Activated CD4-positive, CD25-positive, alpha-beta regulatory T cell treated with anti-CD3 and anti-CD28 coated beads, Interleukin-2, amount 50 U/mL, for 72 hours (primary cell): ENCODE measurements around the gene PLEKHG7.
"Not testable (repeated sequence)": the region's sequence is repeated elsewhere in the genome, so short reads cannot be mapped to it uniquely, and the experiment has no call there.

Experiments
- DNase-seq: peaks from one replicate; pipeline ENCODE4 v3.0.0; 2021

PLEKHG7 gene

GRCh38 chr12:92753976-92754885, 51.4 kb downstream of the PLEKHG7 start:
- no peak for DNase-seq

GRCh38 chr12:92756898-92757596, 54.3 kb downstream of the PLEKHG7 start:
- no peak for DNase-seq

GRCh38 chr12:92757597-92758121, 54.9 kb downstream of the PLEKHG7 start:
- no peak for DNase-seq

- no peak for DNase-seq
Observed at GRCh38 chr12:92759634-92760268, 57.0 kb downstream of the PLEKHG7 start.

- DNase-seq = no peak
Observed at GRCh38 chr12:92762773-92763172, 60.0 kb downstream of the PLEKHG7 start.

- no peak for DNase-seq
Observed at GRCh38 chr12:92764831-92765230, 62.0 kb downstream of the PLEKHG7 start.

- no peak for DNase-seq
Observed at GRCh38 chr12:92765871-92766270, 63.1 kb downstream of the PLEKHG7 start.

GRCh38 chr12:92769124-92769901, 66.5 kb downstream of the PLEKHG7 start:
- DNase-seq = no peak

- DNase-seq = no peak
Observed at GRCh38 chr12:92771001-92771400, 68.2 kb downstream of the PLEKHG7 start.

- no peak for DNase-seq
Observed at GRCh38 chr12:92775416-92775815, 72.6 kb downstream of the PLEKHG7 start.

- DNase-seq = no peak
Observed at GRCh38 chr12:92778525-92778924, 75.7 kb downstream of the PLEKHG7 start.

- DNase-seq = no peak
Observed at GRCh38 chr12:92779902-92780301, 77.1 kb downstream of the PLEKHG7 start.

GRCh38 chr12:92784356-92784755, 81.6 kb downstream of the PLEKHG7 start:
- DNase-seq = no peak

- no peak for DNase-seq
Observed at GRCh38 chr12:92784797-92785562, 82.2 kb downstream of the PLEKHG7 start.

- no peak for DNase-seq
Observed at GRCh38 chr12:92785563-92785950, 82.8 kb downstream of the PLEKHG7 start.

GRCh38 chr12:92786045-92786444, 83.3 kb downstream of the PLEKHG7 start:
- DNase-seq = no peak

- not testable (repeated sequence) for DNase-seq
Observed at GRCh38 chr12:92794356-92794755, 91.6 kb downstream of the PLEKHG7 start.

GRCh38 chr12:92794814-92795213, 92.0 kb downstream of the PLEKHG7 start:
- no peak for DNase-seq

GRCh38 chr12:92796650-92797049, 93.9 kb downstream of the PLEKHG7 start:
- DNase-seq = no peak

GRCh38 chr12:92802906-92803305, 100.1 kb downstream of the PLEKHG7 start:
- DNase-seq = no peak

GRCh38 chr12:92803903-92804302, 101.1 kb downstream of the PLEKHG7 start:
- DNase-seq = no peak

GRCh38 chr12:92810370-92810769, 107.6 kb downstream of the PLEKHG7 start:
- no peak for DNase-seq
